SK-N-SH (cell line): Measurements from ENCODE around the gene PFKP. TPM values are rescaled to one million over a fixed set of nuclear protein-coding genes. Genes with fewer than 3 reads are reported as not detected.

Experiments
- CTCF ChIA-PET: fragments of 300-600, 350-600 bp; formaldehyde crosslinking; extraction: SDS; loops from one replicate; lab custom pipeline; 2021; lab: Yijun Ruan, JAX
- POLR2A ChIA-PET: fragments of 350-600 bp; sonication (Branson Sonifier 250); formaldehyde crosslinking; extraction: SDS; loops from one replicate; lab custom pipeline; 2020; ENCODE audit warnings: antibody characterized with exemption, inconsistent platforms; lab: Yijun Ruan, JAX
- DNase-seq: peaks from one replicate; pipeline ENCODE4 v3.0.0; 2012
- H2AFZ ChIP-seq: fragments of 200-600 bp; sonication (generic); 2 replicates; pipeline ENCODE4 v1.8.1; 2016; ENCODE audit warnings: antibody characterized with exemption, mild to moderate bottlenecking, low read depth
- H3F3A ChIP-seq: fragments of 200-600 bp; sonication (generic); replicated peaks from 2 replicates; pipeline ENCODE3; 2016; ENCODE audit warnings: antibody characterized with exemption, mild to moderate bottlenecking; ENCODE audit not compliant: insufficient read depth
- H3K27ac ChIP-seq, 2 experiments: fragments of 200-500 bp in 1 of 2; fragments of 200-600 bp in 1 of 2; sonication (Bioruptor generic) in 1 of 2; sonication (generic), shearing (Covaris generic) in 1 of 2; 2 replicates each; pipeline versions ENCODE4 v1.5.1 to v1.6.1; 2014 to 2016; ENCODE audit warnings: low read depth in 2 of 2, inconsistent platforms in 1 of 2, low read length in 1 of 2, mild to moderate bottlenecking in 1 of 2, mixed read lengths in 1 of 2
- H3K27me3 ChIP-seq: fragments of 200-600 bp; sonication (generic), shearing (Covaris generic); 2 replicates; pipeline ENCODE4 v1.6.1; 2016; ENCODE audit warnings: mixed run types; ENCODE audit not compliant: insufficient read depth
- H3K36me3 ChIP-seq, 2 experiments: fragments of 200-500 bp in 1 of 2; fragments of 200-600 bp in 1 of 2; sonication (Bioruptor generic) in 1 of 2; sonication (generic) in 1 of 2; replicated peaks in 1 of 2; 2 replicates each; pipeline versions ENCODE3 to v1.5.1; 2014 to 2016; ENCODE audit warnings: low read length in 1 of 2, mild to moderate bottlenecking in 1 of 2; ENCODE audit not compliant: insufficient read depth in 2 of 2, control insufficient read depth in 1 of 2
- H3K4me1 ChIP-seq, 2 experiments: fragments of 200-500 bp in 1 of 2; fragments of 200-600 bp in 1 of 2; sonication (Bioruptor generic) in 1 of 2; sonication (generic), shearing (Covaris generic) in 1 of 2; 2 replicates each; pipeline versions ENCODE4 v1.5.1 to v1.6.1; 2014 to 2016; ENCODE audit warnings: low read depth in 1 of 2, low read length in 1 of 2, mixed run types in 1 of 2; ENCODE audit not compliant: insufficient read depth in 2 of 2, control insufficient read depth in 1 of 2
- H3K4me2 ChIP-seq: fragments of 200-600 bp; sonication (generic), shearing (Covaris generic); 2 replicates; pipeline ENCODE4 v1.6.1; 2017; ENCODE audit warnings: mixed run types
- H3K4me3 ChIP-seq, 2 experiments: fragments of 200-500 bp in 1 of 2; fragments of 200-600 bp in 1 of 2; sonication (Bioruptor generic) in 1 of 2; sonication (generic), shearing (Covaris generic) in 1 of 2; 2 replicates each; pipeline versions ENCODE4 v1.5.1 to v1.8.1; 2014 to 2016; ENCODE audit warnings: low read depth in 2 of 2, inconsistent platforms in 1 of 2, low read length in 1 of 2, mild to moderate bottlenecking in 1 of 2, mixed read lengths in 1 of 2, moderate library complexity in 1 of 2
- H3K79me2 ChIP-seq: fragments of 200-600 bp; sonication (generic); 2 replicates; pipeline ENCODE4 v1.8.1; 2017; ENCODE audit warnings: mild to moderate bottlenecking; ENCODE audit not compliant: insufficient read depth
- H3K9ac ChIP-seq: fragments of 200-600 bp; sonication (generic); 2 replicates; pipeline ENCODE4 v1.6.1; 2017; ENCODE audit warnings: mixed run types
- H3K9me2 ChIP-seq: fragments of 200-600 bp; sonication (generic); 2 replicates; pipeline ENCODE4 v1.6.1; 2017; ENCODE audit warnings: mixed run types
- H3K9me3 ChIP-seq: fragments of 200-600 bp; sonication (generic); 2 replicates; pipeline ENCODE4 v1.6.1; 2017; ENCODE audit warnings: mixed run types, mild to moderate bottlenecking, moderate library complexity
- H4K20me1 ChIP-seq: fragments of 200-600 bp; sonication (generic); 2 replicates; pipeline ENCODE4 v1.6.1; 2017; ENCODE audit warnings: mild to moderate bottlenecking, mixed run types; ENCODE audit not compliant: insufficient read depth
- CHD2 ChIP-seq: fragments of 150-350 bp; IDR thresholded peaks from 2 replicates; pipeline ENCODE4 v1.6.1; 2018; ENCODE audit warnings: low read length; ENCODE audit not compliant: partially characterized antibody
- ELF1 ChIP-seq: IDR thresholded peaks from 2 replicates; pipeline ENCODE4 v1.4.0; 2012
- EP300 ChIP-seq, 2 experiments: IDR thresholded peaks; 2 replicates each; pipeline versions ENCODE4 v1.4.0 to v1.6.1; 2012; ENCODE audit warnings: borderline replicate concordance in 1 of 2, low read depth in 1 of 2, low read length in 1 of 2
- EZH2phosphoT487 ChIP-seq: fragments of 200-600 bp; sonication (generic); IDR thresholded peaks from 2 replicates; pipeline ENCODE4 v1.6.1; 2017; ENCODE audit warnings: low read depth, mixed run types, mild to moderate bottlenecking, antibody characterized with exemption, moderate library complexity, borderline replicate concordance
- FOSL2 ChIP-seq: IDR thresholded peaks from 2 replicates; pipeline ENCODE4 v1.4.0; 2012; ENCODE audit warnings: low read depth, mild to moderate bottlenecking, moderate library complexity, borderline replicate concordance
- GATA2 ChIP-seq: sonication (generic); formaldehyde crosslinking; IDR thresholded peaks from 2 replicates; pipeline ENCODE4 v1.5.0; 2020; ENCODE audit warnings: mild to moderate bottlenecking, missing genetic modification reagents
- MEF2A ChIP-seq: IDR thresholded peaks from 2 replicates; pipeline ENCODE4 v1.4.0; 2012; ENCODE audit warnings: low read depth, borderline replicate concordance
- RCOR1 ChIP-seq: fragments of 150-350 bp; IDR thresholded peaks from 2 replicates; pipeline ENCODE4 v1.6.1; 2017; ENCODE audit warnings: antibody characterized with exemption, low read length
- RFX5 ChIP-seq: IDR thresholded peaks from 2 replicates; pipeline ENCODE4 v1.6.1; 2012; ENCODE audit warnings: mild to moderate bottlenecking, improper control_type of control experiment, low read length
- RXRA ChIP-seq: IDR thresholded peaks from 2 replicates; pipeline ENCODE4 v1.4.0; 2012; ENCODE audit warnings: low read depth, mild to moderate bottlenecking, borderline replicate concordance
- SIN3A ChIP-seq: IDR thresholded peaks from 2 replicates; pipeline ENCODE4 v1.6.1; 2012; ENCODE audit warnings: low read depth, mild to moderate bottlenecking, low read length, moderate library complexity, borderline replicate concordance
- YY1 ChIP-seq: IDR thresholded peaks from 2 replicates; pipeline ENCODE4 v1.4.0; 2012; ENCODE audit warnings: low read depth, mild to moderate bottlenecking
- WGBS: methylation state at CpG from one replicate; pipeline ENCODE4 v1.1.6; 2017; ENCODE audit warnings: low lambda C conversion rate; 5-methylcytosine and 5-hydroxymethylcytosine counted together
- polyA plus RNA-seq, 3 experiments: library from polyadenylated mRNA; depleted of rRNA; stranded (reverse); fragments of >200 nt; gene quantifications; 2 replicates each; pipeline ENCODE4 v1.2.3, GENCODE V29; 2012
- TF ChIP-seq, protein P1 (sequence below): IDR thresholded peaks from 2 replicates; pipeline ENCODE4; 2012
- TF ChIP-seq, protein P2 (sequence below): IDR thresholded peaks from 2 replicates; pipeline ENCODE4 v1.6.1; 2012; ENCODE audit warnings: mild to moderate bottlenecking, low read depth, low read length, moderate library complexity

The PFKP gene
- polyA plus RNA-seq, 1 of the 3 experiments (the other 2 are of a cell fraction) = 175 TPM

DNA sequence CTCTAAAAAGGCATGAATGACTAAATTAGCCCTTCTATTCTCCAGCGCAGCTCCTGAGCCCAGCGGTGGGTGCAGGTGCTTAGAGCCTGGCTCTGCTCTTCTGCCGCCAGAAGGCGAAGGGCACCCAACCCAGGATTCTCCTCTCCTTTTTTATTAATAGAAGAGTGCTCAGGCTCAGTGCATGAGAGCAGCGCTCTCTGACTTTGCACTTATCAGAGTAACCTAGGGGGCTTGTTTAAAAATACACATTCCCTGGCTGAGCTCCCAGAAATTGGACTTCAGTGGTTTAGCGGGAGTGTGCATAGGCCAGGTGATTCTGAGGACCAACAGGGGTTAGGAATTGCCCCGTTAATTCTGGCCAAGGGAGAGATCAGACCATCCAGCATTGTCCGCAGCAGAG is 1.7 kb upstream of the PFKP start:
- no peaks in the 10 kb centered on the region for H3K27me3 ChIP-seq
- no peak overlapping the region for H3K4me2 ChIP-seq
- H3K9ac ChIP-seq = no peak overlapping the region
- peaks cover 8 to 13% of the 10 kb centered on the region in 2 experiments for H3K36me3 ChIP-seq
- H4K20me1 ChIP-seq = peaks cover 10% of the 10 kb centered on the region; the same call in 1 of the 2 replicates
- no peak overlapping the region for H2AFZ ChIP-seq
- no peak for DNase-seq
- POLR2A ChIA-PET = no interaction called here
- TF ChIP-seq YY1 = no peak
- no peak for TF ChIP-seq GATA2 (CRISPR knock-in tag)
- no peak for TF ChIP-seq FOSL2
- TF ChIP-seq RFX5 = no peak
- TF ChIP-seq EP300 (IDR thresholded peaks at IDR 0.05; ENCODE audit: borderline replicate concordance in 1 of 2, low read depth in 1 of 2, low read length in 1 of 2) = no peak
- no peak for TF ChIP-seq MEF2A
- TF ChIP-seq, protein P1, sequence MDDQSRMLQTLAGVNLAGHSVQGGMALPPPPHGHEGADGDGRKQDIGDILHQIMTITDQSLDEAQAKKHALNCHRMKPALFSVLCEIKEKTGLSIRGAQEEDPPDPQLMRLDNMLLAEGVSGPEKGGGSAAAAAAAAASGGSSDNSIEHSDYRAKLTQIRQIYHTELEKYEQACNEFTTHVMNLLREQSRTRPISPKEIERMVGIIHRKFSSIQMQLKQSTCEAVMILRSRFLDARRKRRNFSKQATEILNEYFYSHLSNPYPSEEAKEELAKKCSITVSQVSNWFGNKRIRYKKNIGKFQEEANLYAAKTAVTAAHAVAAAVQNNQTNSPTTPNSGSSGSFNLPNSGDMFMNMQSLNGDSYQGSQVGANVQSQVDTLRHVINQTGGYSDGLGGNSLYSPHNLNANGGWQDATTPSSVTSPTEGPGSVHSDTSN = no peak
- TF ChIP-seq RCOR1 = no peak
- no peak for TF ChIP-seq EZH2phosphoT487
- TF ChIP-seq, protein P2, sequence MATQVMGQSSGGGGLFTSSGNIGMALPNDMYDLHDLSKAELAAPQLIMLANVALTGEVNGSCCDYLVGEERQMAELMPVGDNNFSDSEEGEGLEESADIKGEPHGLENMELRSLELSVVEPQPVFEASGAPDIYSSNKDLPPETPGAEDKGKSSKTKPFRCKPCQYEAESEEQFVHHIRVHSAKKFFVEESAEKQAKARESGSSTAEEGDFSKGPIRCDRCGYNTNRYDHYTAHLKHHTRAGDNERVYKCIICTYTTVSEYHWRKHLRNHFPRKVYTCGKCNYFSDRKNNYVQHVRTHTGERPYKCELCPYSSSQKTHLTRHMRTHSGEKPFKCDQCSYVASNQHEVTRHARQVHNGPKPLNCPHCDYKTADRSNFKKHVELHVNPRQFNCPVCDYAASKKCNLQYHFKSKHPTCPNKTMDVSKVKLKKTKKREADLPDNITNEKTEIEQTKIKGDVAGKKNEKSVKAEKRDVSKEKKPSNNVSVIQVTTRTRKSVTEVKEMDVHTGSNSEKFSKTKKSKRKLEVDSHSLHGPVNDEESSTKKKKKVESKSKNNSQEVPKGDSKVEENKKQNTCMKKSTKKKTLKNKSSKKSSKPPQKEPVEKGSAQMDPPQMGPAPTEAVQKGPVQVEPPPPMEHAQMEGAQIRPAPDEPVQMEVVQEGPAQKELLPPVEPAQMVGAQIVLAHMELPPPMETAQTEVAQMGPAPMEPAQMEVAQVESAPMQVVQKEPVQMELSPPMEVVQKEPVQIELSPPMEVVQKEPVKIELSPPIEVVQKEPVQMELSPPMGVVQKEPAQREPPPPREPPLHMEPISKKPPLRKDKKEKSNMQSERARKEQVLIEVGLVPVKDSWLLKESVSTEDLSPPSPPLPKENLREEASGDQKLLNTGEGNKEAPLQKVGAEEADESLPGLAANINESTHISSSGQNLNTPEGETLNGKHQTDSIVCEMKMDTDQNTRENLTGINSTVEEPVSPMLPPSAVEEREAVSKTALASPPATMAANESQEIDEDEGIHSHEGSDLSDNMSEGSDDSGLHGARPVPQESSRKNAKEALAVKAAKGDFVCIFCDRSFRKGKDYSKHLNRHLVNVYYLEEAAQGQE = no peak
- TF ChIP-seq ELF1 = no peak
- TF ChIP-seq SIN3A = no peak
- TF ChIP-seq CHD2 = no peak
- no peak for TF ChIP-seq RXRA
- TF ChIP-seq, all 33 proteins: peak for 0
- peaks cover 33% of the 10 kb centered on the region for H3K79me2 ChIP-seq
- WGBS = 92% methylated on average over 8 of the region's 8 CpGs
- H3K27ac ChIP-seq = no peak overlapping the region
- CTCF ChIA-PET = interaction anchor here (0.7 to 1.3 kb wide), 3 partner anchors 13 to 23 kb away, joined by 3 to 4 read pairs (median 3); no protein-coding TSS in a partner anchor
- no peaks in the 10 kb centered on the region for H3F3A ChIP-seq
- no peaks in the 10 kb centered on the region for H3K9me2 ChIP-seq
- H3K4me3 ChIP-seq = no peak overlapping the region
- H3K9me3 ChIP-seq = no peaks in the 10 kb centered on the region
- peaks cover 12 to 21% of the 10 kb centered on the region in 2 experiments; a peak in 3 of 4 replicates for H3K4me1 ChIP-seq
